NCI-H82 treated with DMSO at 0.1 percent for 48 hours (cell line): ENCODE results near the gene KIDINS220.
A peak's percentile ranks its signal among the peaks of the same experiment; 100 is the strongest.

ENCODE experiments used
- DNase-seq: peaks from one replicate; lab custom pipeline; 2025; ENCODE audit not compliant: unreplicated experiment; lab: John Stamatoyannopoulos, UW

KIDINS220 gene

GRCh38 chr2:8836971-8837794 is at the start of gene KIDINS220:
KIDINS220 (minus strand) TSS chr2:8837613; CDS start chr2:8827093, 10,520 bp downstream.
- DNase-seq, result peak; percentile 56

DNA sequence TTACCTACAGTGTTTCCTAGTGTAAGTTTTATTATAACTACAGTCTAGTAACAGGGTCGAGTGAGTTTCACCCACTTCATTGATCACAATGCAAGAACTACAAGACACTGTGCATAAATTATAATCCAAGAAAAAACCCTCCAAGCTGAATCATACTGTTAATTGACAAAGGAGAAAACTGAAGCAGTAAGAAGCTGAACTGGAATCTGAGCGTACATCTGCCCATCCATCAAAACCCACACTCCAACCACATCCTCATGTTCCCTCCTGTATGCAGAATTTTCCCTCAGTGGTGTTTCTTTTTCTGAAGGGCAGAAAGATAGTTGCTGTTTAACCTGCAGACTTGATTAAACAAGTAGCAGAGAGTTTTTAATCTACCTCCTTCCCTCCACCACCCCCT is 49.5 kb upstream of the KIDINS220 start:
- no peak for DNase-seq

DNA sequence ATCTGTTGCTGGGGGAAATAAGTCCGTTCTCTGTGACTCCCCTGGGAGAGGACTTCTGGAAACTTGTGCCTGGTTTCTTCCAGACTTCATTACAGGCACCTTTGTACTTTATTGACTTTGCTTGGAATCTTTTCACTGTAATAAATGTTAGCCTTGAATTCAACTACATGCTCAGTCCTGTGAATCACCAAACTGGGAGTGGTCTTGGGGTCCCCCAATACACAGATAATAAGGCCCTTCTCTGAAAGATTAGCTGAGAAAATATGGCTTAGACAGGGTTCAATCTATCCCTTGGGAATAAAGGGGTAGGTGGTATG is 48.7 kb upstream of the KIDINS220 start:
- no peak for DNase-seq

DNA sequence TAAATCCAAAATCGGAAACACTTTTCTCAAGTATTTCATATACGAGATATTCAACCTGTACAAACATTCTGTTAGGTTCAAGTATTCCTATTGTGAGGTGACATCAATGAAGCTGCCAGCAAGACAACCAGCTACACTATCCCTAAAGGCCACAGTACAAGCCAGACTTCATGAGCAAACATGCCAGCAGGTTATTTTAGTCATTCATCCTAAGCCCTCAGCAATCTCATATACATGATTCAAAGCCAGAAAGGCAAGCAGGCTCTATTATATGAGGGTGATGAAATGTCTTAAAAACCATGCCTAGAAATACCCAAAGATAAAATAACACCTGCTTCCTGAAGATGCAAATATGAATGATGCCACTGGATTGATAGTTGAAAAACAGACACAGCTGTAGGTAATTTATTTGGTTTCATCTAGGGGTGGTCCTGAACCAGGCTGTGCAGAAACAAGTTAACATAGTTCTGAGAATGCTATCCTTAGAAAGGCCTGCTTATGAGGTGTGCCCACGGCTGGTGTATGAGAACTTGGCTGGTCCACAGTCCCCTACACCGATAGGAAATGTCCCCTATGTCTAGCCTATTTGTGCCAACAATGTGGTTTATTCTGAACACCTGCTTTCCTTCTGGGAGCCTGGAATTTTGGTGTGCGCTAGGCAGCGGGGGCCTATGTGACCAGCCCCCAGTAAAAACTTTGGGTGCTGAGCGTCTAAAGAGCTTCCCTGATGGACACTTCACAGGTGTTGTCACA is 48.2 kb upstream of the KIDINS220 start:
- no peak for DNase-seq

- no peak for DNase-seq
Measured at GRCh38 chr2:8884812-8885211, 47.4 kb upstream of the KIDINS220 start.

- no peak for DNase-seq
Measured at GRCh38 chr2:8882094-8882493, 44.7 kb upstream of the KIDINS220 start.

GRCh38 chr2:8877894-8878293 is 40.5 kb upstream of the KIDINS220 start:
- no peak for DNase-seq

GRCh38 chr2:8877332-8877731 is 39.9 kb upstream of the KIDINS220 start:
- no peak for DNase-seq

- DNase-seq, result no peak
Measured at GRCh38 chr2:8876628-8877027, 39.2 kb upstream of the KIDINS220 start.

- peak; percentile 59 for DNase-seq
Measured at GRCh38 chr2:8872821-8873432, 35.5 kb upstream of the KIDINS220 start.

- no peak for DNase-seq
Measured at GRCh38 chr2:8870441-8870840, 33.0 kb upstream of the KIDINS220 start.

DNA sequence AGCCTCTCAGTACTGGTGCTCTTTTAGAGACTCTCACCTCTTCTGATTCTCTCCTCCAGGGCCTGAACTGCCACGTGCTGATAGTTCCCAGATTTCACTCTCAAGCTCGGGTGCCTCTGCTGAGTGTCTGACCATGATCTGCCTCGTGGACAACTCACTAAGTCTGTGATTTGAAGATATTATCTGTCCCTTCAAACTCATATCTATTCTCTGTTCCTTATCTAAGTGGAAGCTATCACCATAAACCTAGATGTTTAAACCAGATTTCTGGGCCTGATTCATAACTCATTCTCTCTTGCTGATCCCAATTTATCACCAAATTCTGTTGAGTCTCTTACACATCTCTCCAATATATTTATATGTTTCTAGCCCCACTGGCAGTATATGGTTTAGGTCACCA is 29.9 kb upstream of the KIDINS220 start:
- DNase-seq, result no peak

- DNase-seq, result no peak
Measured at GRCh38 chr2:8863331-8863953, 26.0 kb upstream of the KIDINS220 start.

GRCh38 chr2:8862230-8862629 is 24.8 kb upstream of the KIDINS220 start:
- no peak for DNase-seq

DNA sequence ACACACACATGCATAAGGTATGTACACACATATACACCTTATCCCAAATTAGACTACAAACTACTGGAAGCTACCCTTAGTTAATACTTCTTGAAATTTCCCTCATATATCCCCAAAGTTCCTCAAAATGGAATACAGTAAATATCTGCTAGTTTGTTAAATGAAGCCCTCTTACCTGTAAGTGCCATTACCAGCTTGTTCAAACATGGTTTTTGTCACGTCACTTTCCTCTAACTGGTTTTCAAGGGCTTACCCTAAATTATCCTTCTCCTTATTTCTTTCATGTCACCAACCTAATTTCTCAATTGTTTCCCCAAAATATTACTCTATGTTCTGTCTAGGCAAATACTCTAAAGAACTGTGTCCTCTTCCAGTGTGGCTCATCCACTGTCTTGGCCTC is 24.4 kb upstream of the KIDINS220 start:
- DNase-seq, result no peak

DNA sequence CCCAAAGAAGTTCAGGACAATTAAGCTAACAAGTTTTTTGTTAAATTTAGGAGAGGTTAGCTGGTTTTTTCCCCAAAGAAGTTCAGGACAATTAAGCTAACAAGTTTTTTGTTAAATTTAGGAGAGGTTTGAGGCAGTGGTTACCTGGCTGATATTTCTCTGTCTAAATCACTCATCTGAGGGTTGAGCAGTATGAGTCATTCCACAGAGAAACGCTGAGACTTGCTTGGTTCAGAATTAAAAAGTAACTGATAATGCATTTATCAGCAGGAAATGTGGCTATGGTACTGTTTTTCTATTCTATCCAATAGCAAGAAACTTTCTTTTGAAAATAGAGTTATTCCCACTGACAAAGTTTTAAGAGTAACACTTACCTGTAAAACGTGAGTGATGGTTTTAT is 22.8 kb upstream of the KIDINS220 start:
- no peak for DNase-seq

DNA sequence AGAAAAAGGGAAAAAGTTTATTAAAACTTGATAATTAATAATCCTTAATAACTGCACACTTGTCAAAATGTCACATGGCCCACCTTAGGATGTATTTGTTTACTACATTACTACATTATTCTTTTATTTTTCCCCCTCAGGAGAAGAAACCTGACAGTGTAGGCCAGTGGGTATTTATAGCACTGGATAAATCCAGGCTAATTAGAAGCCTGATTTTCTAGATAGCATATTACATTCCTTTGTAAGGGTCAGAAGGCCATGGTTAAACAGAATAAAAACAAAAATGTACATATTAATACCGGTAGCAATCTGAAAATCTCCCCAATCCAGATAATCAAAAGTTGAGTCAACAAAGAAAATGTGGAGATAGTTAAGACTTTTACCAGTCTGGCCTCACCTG is 21.5 kb upstream of the KIDINS220 start:
- DNase-seq, result no peak

DNA sequence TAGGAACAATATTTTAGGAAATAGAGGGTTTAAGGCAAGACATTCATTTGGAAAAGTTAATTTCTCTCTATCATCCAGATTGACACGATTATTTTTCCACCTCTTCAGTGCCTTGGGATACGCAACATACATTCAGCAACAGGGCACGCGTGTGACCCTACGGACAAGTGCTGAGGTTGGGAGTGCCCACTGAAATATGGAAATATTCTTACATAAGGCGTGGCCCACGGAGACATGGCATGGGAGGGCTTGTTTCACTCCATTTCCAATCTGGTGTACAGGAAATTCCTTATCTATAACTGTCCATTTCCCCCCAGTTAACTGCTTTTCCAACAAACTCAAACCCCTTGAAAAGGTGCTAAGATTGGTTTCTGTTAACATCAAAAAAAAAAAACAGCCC is 20.9 kb upstream of the KIDINS220 start:
- no peak for DNase-seq

DNA sequence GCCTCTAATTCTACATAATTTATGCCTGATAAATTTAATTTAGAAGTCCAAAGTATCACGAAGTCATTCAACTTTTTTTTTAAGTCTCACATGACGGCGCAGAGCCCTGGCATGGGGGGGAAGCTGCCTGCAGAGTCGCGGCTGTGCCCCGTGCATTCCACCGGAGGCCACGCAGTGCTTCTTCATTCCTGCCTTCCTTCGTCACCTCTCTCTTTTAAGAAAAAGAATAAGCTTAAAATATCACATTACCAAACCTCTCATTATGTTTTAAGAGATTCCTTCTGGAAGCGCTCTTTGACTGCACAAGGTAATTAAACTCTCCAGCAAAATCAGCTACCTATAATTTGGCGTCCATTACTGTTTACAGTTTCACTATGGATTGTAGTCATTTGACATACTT is 20.3 kb upstream of the KIDINS220 start:
- DNase-seq, result no peak

DNA sequence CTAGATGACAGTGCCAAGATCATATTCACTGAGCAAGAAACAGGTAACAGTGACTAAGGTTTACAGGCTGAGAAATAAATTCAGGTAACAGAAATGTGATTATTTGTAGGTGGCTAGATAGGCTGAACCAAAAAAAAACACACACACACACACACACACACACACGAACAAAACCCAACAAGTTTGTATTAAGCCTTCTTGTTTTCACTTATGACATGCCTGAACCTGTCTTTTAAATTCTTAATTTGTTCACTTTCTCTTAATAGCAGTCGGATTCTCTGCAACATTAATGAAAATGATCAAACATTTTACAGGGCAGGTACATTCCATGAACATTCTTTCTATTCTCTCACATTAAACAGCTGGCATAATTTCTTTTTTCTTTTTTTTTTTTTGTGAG is 18.8 kb upstream of the KIDINS220 start:
- DNase-seq, result no peak

- DNase-seq, result no peak
Measured at GRCh38 chr2:8855010-8855409, 17.6 kb upstream of the KIDINS220 start.

GRCh38 chr2:8853426-8853825 is 16.0 kb upstream of the KIDINS220 start:
- no peak for DNase-seq
